ENCODE measurements around the gene PRRT1. TPM values are rescaled to one million over a fixed set of nuclear protein-coding genes. Genes with fewer than 3 reads are reported as not detected.

The PRRT1 gene
- 1.9 TPM for total RNA-seq

GRCh38 chr6:32151863-32152768 lies at the start of gene PRRT1:
Gene PRRT1, minus strand, starts transcription at chr6:32151939. Its CDS starts 112 bp downstream, at chr6:32151827.

GRCh38 chr6:32192608-32193039 lies 40.9 kb upstream of the PRRT1 start, which contains the start of gene GPSM3:
Gene GPSM3, minus strand, starts transcription at chr6:32192643. Its CDS starts 130 bp downstream, at chr6:32192513.

GRCh38 chr6:32190054-32190851 lies 38.5 kb upstream of the PRRT1 start, which contains the start of gene PBX2:
Gene PBX2, minus strand, starts transcription at chr6:32190202. Its CDS starts 287 bp downstream, at chr6:32189915.

GRCh38 chr6:32184084-32184640 lies 32.4 kb upstream of the PRRT1 start, which contains the start of gene AGER:
Gene AGER, minus strand, starts transcription at chr6:32184253. Its CDS starts 31 bp downstream, at chr6:32184222.

GRCh38 chr6:32177788-32178546 lies 26.2 kb upstream of the PRRT1 start, which contains the start of gene RNF5:
Gene RNF5, plus strand, starts transcription at chr6:32178405. Its CDS starts 107 bp downstream, at chr6:32178512.

GRCh38 chr6:32175711-32176475 lies 24.2 kb upstream of the PRRT1 start, which contains the start of gene AGPAT1:
Gene AGPAT1, minus strand, starts transcription at chr6:32176084. Its CDS starts 4,588 bp downstream, at chr6:32171496.

GRCh38 chr6:32164295-32164694 lies 12.6 kb upstream of the PRRT1 start, which contains the start of gene EGFL8:
Gene EGFL8, plus strand, starts transcription at chr6:32164595. Its CDS starts 1,571 bp downstream, at chr6:32166166.

GRCh38 chr6:32153564-32154513 lies 2.1 kb upstream of the PRRT1 start, which contains the start of gene PPT2:
Gene PPT2, plus strand, starts transcription at chr6:32154141. Its CDS starts 454 bp downstream, at chr6:32154595.

GRCh38 chr6:32127717-32128592 lies 23.8 kb downstream of the PRRT1 start, which contains the start of gene ATF6B:
Gene ATF6B, minus strand, starts transcription at chr6:32128246. Its CDS starts 39 bp downstream, at chr6:32128207.

GRCh38 chr6:32109114-32109764 lies 42.5 kb downstream of the PRRT1 start, which contains the start of gene TNXB:
Gene TNXB, minus strand, starts transcription at chr6:32109338. Its CDS starts 11,140 bp downstream, at chr6:32098198.

Small RNA genes lying within 50 kb of the gene (small RNA-seq; reads per million reads assigned to genes)
- not detected for gene AL662884.1 (ENCODE audit: low replicate concordance)
- gene MIR6833 (ENCODE audit: low replicate concordance) = not detected

Other genes starting within 250 kb of the PRRT1 start
- gene ZBTB12, start 249.9 kb downstream of the PRRT1 start, total RNA-seq = 14.4 TPM
- gene C2, start 224.2 kb downstream of the PRRT1 start, total RNA-seq = 7.1 TPM
- gene CFB, start 205.8 kb downstream of the PRRT1 start, total RNA-seq = 9.9 TPM
- gene NELFE, start 193.0 kb downstream of the PRRT1 start, total RNA-seq = 50.0 TPM
- 53.5 TPM for gene SKIC2, start 192.8 kb downstream of the PRRT1 start, total RNA-seq
- gene DXO, start 179.8 kb downstream of the PRRT1 start, total RNA-seq = 20.1 TPM
- gene C4A, start 169.9 kb downstream of the PRRT1 start, total RNA-seq = 48.4 TPM
- 45.4 TPM for gene C4B, start 137.1 kb downstream of the PRRT1 start, total RNA-seq
- 0.64 TPM for gene CYP21A2, start 113.5 kb downstream of the PRRT1 start, total RNA-seq
- 52.8 TPM for gene TNXB, start 42.6 kb downstream of the PRRT1 start, total RNA-seq
- 49.8 TPM for gene ATF6B, start 23.7 kb downstream of the PRRT1 start, total RNA-seq
- 4.4 TPM for gene FKBPL, start 21.7 kb downstream of the PRRT1 start, total RNA-seq
- gene PPT2, start 2.2 kb upstream of the PRRT1 start, total RNA-seq = 39.3 TPM
- 14.0 TPM for gene EGFL8, start 12.7 kb upstream of the PRRT1 start, total RNA-seq
- gene AGPAT1, start 24.1 kb upstream of the PRRT1 start, total RNA-seq = 29.7 TPM
- gene RNF5, start 26.5 kb upstream of the PRRT1 start, total RNA-seq = 65.9 TPM
- gene AGER, start 32.3 kb upstream of the PRRT1 start, total RNA-seq = 6.0 TPM
- gene PBX2, start 38.3 kb upstream of the PRRT1 start, total RNA-seq = 86.2 TPM
- 7.8 TPM for gene GPSM3, start 40.7 kb upstream of the PRRT1 start, total RNA-seq
- gene NOTCH4, start 72.1 kb upstream of the PRRT1 start, total RNA-seq = 22.2 TPM
- gene TSBP1, start 220.0 kb upstream of the PRRT1 start, total RNA-seq = not detected

All from metanephros (tissue), 2 donors.